MM.1S (cell line): ENCODE data around the gene MAML3.

Experiments used
- CTCF ChIP-seq: fragments of 300-600 bp; sonication (generic); IDR thresholded peaks from 2 replicates; pipeline ENCODE4 v1.5.1; 2016; ENCODE audit warnings: antibody characterized with exemption, low read length, mixed read lengths
- EZH2 ChIP-seq: fragments of 300-600 bp; sonication (generic); optimal IDR thresholded peaks from 2 replicates; pipeline ENCODE3; 2017; ENCODE audit warnings: low read depth, mild to moderate bottlenecking, antibody characterized with exemption, low read length, mixed read lengths
- EZH2phosphoT487 ChIP-seq: fragments of 300-600 bp; sonication (generic); IDR thresholded peaks from 2 replicates; pipeline ENCODE4 v1.6.1; 2018; ENCODE audit warnings: antibody characterized with exemption, low read length

GRCh38 chr4:140133576-140133975 is 20.4 kb downstream of the MAML3 start:
- no peak for TF ChIP-seq CTCF
- TF ChIP-seq EZH2, result no peak
- no peak for TF ChIP-seq EZH2phosphoT487
